Measurements from ENCODE around the gene LONRF2. TPM values are rescaled to one million over a fixed set of nuclear protein-coding genes. Genes with fewer than 3 reads are reported as not detected.

Gene LONRF2
- total RNA-seq, 1 experiment from 2014 or later, result 0.33 TPM

DNA sequence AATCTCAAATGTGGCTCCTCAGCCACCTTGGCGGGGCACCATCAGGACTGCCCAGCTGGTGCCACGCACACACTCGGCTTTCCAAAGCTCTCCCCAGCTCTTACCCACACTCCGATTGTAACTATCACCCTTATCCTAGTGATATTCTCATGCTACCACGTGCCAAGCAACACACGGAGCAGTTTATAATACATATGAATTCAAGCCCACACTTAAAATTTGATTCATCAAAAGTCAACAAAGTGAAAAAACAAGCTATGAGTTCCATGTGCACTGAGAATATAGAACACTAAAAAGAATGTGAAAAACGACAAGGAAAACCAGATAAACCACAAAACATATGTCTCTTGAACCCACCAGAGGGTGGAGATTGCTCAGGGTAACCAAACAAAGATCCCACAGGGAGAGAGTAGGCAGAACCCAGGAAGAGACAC is 31.6 kb downstream of the LONRF2 start:
- POLR2A ChIA-PET, result interaction anchor here (1.1 kb wide), 1 partner anchor 90 kb away, joined by 3 read pairs; no protein-coding TSS in a partner anchor
- no peak for DNase-seq (ENCODE audit: low spot score)

DNA sequence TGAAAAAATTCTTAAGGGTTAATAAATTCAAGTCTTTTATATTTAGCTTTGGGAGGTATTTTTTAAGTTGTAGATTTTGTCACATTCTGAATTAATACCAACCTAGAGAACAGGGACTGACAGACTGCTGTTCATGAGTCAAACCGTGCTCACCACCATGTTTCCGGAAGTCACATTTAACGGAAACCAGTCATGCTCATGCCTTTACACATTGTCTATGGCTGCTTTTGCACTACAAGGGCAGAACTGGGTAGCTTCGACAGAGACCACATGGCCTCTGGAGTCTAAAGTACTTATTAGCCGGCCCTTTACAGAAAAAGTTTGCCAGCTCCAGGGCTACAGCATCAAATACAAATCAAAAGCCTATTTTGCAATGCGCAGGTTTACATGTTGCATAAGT is 33.3 kb downstream of the LONRF2 start:
- ATAC-seq, result no peak
- DNase-seq (ENCODE audit: low spot score), result no peak
- no peaks in the 10 kb centered on the region for H3K27me3 Mint-ChIP-seq (ENCODE audit: low read depth)
- TF ChIP-seq, protein P1, sequence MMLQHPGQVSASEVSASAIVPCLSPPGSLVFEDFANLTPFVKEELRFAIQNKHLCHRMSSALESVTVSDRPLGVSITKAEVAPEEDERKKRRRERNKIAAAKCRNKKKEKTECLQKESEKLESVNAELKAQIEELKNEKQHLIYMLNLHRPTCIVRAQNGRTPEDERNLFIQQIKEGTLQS (CRISPR knock-in tag; conservative IDR thresholded peaks at IDR 0.05), result no peak
- TF ChIP-seq GABPB1 (CRISPR knock-in tag; IDR thresholded peaks at IDR 0.05) (no peak), ZNF416 (CRISPR knock-in tag; IDR thresholded peaks at IDR 0.05) (no peak), NFYB (CRISPR knock-in tag; conservative IDR thresholded peaks at IDR 0.05; ENCODE audit: low read depth) (no peak), ZNF219 (CRISPR knock-in tag; IDR thresholded peaks at IDR 0.05; ENCODE audit: borderline replicate concordance) (no peak), ATF1 (CRISPR knock-in tag; IDR thresholded peaks at IDR 0.05) (no peak), ZNF121 (CRISPR knock-in tag; IDR thresholded peaks at IDR 0.05) (no peak), ZNF263 (CRISPR knock-in tag; IDR thresholded peaks at IDR 0.05; ENCODE audit: low read depth) (no peak), ETV6 (CRISPR knock-in tag; IDR thresholded peaks at IDR 0.05) (no peak), ZNF396 (CRISPR knock-in tag; IDR thresholded peaks at IDR 0.05; ENCODE audit: borderline replicate concordance) (no peak), ZNF138 (CRISPR knock-in tag; conservative IDR thresholded peaks at IDR 0.05) (no peak), ZNF423 (CRISPR knock-in tag; IDR thresholded peaks at IDR 0.05) (no peak)
- no peak overlapping the region for H3K27ac Mint-ChIP-seq
- H3K4me1 Mint-ChIP-seq, result peaks cover 28% of the 10 kb centered on the region
- no peaks in the 10 kb centered on the region for H3K9me3 Mint-ChIP-seq
- ChIA-PET POLR2A (no interaction called here), CTCF (interaction anchor here (0.6 to 5.7 kb wide), 2 partner anchors 27 to 92 kb away, joined by 3 to 46 read pairs; no protein-coding TSS in a partner anchor)
- no peak overlapping the region for H3K4me3 Mint-ChIP-seq
- H3K36me3 Mint-ChIP-seq, result no peaks in the 10 kb centered on the region

More for the DNA sequence above, 31.6 kb downstream of the LONRF2 start:
- Mint-ChIP-seq H3K4me3 (no peak overlapping the region), H3K36me3 (no peaks in the 10 kb centered on the region), H3K9me3 (no peaks in the 10 kb centered on the region), H3K4me1 (peaks cover 20% of the 10 kb centered on the region), H3K27me3 (ENCODE audit: low read depth) (no peaks in the 10 kb centered on the region), H3K27ac (no peak overlapping the region)
- CTCF ChIA-PET, result interaction anchor here (1.3 to 3.3 kb wide), 4 partner anchors 28 to 90 kb away, joined by 3 to 21 read pairs (median 10); no protein-coding TSS in a partner anchor
- TF ChIP-seq, protein P2, sequence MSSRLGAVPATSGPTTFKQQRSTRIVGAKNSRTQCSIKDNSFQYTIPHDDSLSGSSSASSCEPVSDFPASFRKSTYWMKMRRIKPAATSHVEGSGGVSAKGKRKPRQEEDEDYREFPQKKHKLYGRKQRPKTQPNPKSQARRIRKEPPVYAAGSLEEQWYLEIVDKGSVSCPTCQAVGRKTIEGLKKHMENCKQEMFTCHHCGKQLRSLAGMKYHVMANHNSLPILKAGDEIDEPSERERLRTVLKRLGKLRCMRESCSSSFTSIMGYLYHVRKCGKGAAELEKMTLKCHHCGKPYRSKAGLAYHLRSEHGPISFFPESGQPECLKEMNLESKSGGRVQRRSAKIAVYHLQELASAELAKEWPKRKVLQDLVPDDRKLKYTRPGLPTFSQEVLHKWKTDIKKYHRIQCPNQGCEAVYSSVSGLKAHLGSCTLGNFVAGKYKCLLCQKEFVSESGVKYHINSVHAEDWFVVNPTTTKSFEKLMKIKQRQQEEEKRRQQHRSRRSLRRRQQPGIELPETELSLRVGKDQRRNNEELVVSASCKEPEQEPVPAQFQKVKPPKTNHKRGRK (CRISPR knock-in tag; IDR thresholded peaks at IDR 0.05; ENCODE audit: borderline replicate concordance), result no peak
- TF ChIP-seq ZNF671 (CRISPR knock-in tag; IDR thresholded peaks at IDR 0.05) (no peak), CREB1 (CRISPR knock-in tag; IDR thresholded peaks at IDR 0.05) (no peak), ZNF121 (CRISPR knock-in tag; IDR thresholded peaks at IDR 0.05) (no peak)
- no peak for ATAC-seq

DNA sequence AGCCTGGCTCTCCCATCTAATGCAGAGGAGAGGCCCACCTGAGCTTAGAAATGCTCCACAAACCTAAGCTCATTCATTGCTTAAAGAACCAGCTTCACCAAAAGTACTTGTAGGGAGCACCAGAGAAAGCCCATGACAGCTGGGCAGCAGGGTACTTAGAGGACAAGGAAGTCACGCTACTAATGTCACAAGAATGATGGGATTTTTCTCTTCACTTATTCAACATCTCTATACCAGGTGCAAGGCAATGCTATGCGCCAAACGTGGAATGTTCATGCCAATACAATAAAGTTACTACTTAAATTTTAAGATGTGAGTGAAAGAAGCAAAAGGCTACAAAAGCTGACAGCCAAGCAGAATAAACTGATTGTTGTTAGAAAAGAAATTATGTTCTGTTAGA is 36.0 kb downstream of the LONRF2 start:
- H3K27me3 Mint-ChIP-seq (ENCODE audit: low read depth), result no peaks in the 10 kb centered on the region
- no peak overlapping the region for H3K27ac Mint-ChIP-seq
- no peak for DNase-seq (ENCODE audit: low spot score)
- CTCF ChIA-PET, result interaction anchor here (0.8 to 5.7 kb wide), 3 partner anchors 23 to 95 kb away, joined by 3 to 46 read pairs (median 8); no protein-coding TSS in a partner anchor
- H3K4me1 Mint-ChIP-seq, result peaks cover 38% of the 10 kb centered on the region
- ATAC-seq, result no peak
- no peak overlapping the region for H3K4me3 Mint-ChIP-seq
- POLR2A ChIA-PET, result no interaction called here
- H3K36me3 Mint-ChIP-seq, result no peaks in the 10 kb centered on the region
- no peaks in the 10 kb centered on the region for H3K9me3 Mint-ChIP-seq
- TF ChIP-seq SMAD4 (CRISPR knock-in tag; IDR thresholded peaks at IDR 0.05) (no peak), SOX15 (CRISPR knock-in tag; IDR thresholded peaks at IDR 0.05) (no peak), ZNF396 (CRISPR knock-in tag; IDR thresholded peaks at IDR 0.05; ENCODE audit: borderline replicate concordance) (no peak), CREB1 (CRISPR knock-in tag; IDR thresholded peaks at IDR 0.05) (no peak), MYBL2 (CRISPR knock-in tag; IDR thresholded peaks at IDR 0.05) (no peak), RELA (CRISPR knock-in tag; IDR thresholded peaks at IDR 0.05; ENCODE audit: borderline replicate concordance) (no peak), GTF2I (CRISPR knock-in tag; conservative IDR thresholded peaks at IDR 0.05) (no peak)
- TF ChIP-seq, protein P3, sequence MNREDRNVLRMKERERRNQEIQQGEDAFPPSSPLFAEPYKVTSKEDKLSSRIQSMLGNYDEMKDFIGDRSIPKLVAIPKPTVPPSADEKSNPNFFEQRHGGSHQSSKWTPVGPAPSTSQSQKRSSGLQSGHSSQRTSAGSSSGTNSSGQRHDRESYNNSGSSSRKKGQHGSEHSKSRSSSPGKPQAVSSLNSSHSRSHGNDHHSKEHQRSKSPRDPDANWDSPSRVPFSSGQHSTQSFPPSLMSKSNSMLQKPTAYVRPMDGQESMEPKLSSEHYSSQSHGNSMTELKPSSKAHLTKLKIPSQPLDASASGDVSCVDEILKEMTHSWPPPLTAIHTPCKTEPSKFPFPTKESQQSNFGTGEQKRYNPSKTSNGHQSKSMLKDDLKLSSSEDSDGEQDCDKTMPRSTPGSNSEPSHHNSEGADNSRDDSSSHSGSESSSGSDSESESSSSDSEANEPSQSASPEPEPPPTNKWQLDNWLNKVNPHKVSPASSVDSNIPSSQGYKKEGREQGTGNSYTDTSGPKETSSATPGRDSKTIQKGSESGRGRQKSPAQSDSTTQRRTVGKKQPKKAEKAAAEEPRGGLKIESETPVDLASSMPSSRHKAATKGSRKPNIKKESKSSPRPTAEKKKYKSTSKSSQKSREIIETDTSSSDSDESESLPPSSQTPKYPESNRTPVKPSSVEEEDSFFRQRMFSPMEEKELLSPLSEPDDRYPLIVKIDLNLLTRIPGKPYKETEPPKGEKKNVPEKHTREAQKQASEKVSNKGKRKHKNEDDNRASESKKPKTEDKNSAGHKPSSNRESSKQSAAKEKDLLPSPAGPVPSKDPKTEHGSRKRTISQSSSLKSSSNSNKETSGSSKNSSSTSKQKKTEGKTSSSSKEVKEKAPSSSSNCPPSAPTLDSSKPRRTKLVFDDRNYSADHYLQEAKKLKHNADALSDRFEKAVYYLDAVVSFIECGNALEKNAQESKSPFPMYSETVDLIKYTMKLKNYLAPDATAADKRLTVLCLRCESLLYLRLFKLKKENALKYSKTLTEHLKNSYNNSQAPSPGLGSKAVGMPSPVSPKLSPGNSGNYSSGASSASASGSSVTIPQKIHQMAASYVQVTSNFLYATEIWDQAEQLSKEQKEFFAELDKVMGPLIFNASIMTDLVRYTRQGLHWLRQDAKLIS (CRISPR knock-in tag; IDR thresholded peaks at IDR 0.05; ENCODE audit: borderline replicate concordance), result no peak
- TF ChIP-seq, protein P4, sequence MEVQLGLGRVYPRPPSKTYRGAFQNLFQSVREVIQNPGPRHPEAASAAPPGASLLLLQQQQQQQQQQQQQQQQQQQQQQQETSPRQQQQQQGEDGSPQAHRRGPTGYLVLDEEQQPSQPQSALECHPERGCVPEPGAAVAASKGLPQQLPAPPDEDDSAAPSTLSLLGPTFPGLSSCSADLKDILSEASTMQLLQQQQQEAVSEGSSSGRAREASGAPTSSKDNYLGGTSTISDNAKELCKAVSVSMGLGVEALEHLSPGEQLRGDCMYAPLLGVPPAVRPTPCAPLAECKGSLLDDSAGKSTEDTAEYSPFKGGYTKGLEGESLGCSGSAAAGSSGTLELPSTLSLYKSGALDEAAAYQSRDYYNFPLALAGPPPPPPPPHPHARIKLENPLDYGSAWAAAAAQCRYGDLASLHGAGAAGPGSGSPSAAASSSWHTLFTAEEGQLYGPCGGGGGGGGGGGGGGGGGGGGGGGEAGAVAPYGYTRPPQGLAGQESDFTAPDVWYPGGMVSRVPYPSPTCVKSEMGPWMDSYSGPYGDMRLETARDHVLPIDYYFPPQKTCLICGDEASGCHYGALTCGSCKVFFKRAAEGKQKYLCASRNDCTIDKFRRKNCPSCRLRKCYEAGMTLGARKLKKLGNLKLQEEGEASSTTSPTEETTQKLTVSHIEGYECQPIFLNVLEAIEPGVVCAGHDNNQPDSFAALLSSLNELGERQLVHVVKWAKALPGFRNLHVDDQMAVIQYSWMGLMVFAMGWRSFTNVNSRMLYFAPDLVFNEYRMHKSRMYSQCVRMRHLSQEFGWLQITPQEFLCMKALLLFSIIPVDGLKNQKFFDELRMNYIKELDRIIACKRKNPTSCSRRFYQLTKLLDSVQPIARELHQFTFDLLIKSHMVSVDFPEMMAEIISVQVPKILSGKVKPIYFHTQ (CRISPR knock-in tag; IDR thresholded peaks at IDR 0.05), result no peak
- TF ChIP-seq, protein P5, sequence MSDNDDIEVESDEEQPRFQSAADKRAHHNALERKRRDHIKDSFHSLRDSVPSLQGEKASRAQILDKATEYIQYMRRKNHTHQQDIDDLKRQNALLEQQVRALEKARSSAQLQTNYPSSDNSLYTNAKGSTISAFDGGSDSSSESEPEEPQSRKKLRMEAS (CRISPR knock-in tag; IDR thresholded peaks at IDR 0.05), result no peak
- TF ChIP-seq, protein P6, sequence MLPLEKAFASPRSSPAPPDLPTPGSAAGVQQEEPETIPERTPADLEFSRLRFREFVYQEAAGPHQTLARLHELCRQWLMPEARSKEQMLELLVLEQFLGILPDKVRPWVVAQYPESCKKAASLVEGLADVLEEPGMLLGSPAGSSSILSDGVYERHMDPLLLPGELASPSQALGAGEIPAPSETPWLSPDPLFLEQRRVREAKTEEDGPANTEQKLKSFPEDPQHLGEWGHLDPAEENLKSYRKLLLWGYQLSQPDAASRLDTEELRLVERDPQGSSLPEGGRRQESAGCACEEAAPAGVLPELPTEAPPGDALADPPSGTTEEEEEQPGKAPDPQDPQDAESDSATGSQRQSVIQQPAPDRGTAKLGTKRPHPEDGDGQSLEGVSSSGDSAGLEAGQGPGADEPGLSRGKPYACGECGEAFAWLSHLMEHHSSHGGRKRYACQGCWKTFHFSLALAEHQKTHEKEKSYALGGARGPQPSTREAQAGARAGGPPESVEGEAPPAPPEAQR (CRISPR knock-in tag; IDR thresholded peaks at IDR 0.05), result no peak

Data from WTC11 (cell line).